KMS-11 (cell line): ENCODE data around the gene SLC30A1.

Experiments
- H2AFZ ChIP-seq: fragments of 200-600 bp; sonication (generic); 2 replicates; pipeline ENCODE4 v1.6.1; 2016; ENCODE audit warnings: antibody characterized with exemption, mixed run types, low read depth
- H3K27ac ChIP-seq: fragments of 200-600 bp; sonication (generic); 2 replicates; pipeline ENCODE4 v1.6.1; 2016; ENCODE audit warnings: mild to moderate bottlenecking, mixed run types
- H3K27me3 ChIP-seq: fragments of 200-600 bp; sonication (generic); 2 replicates; pipeline ENCODE4 v1.6.1; 2017; ENCODE audit warnings: mild to moderate bottlenecking, low read depth, mixed run types, moderate library complexity; ENCODE audit not compliant: insufficient read depth
- H3K36me3 ChIP-seq: fragments of 200-600 bp; sonication (generic); 2 replicates; pipeline ENCODE4 v1.6.1; 2017; ENCODE audit warnings: mild to moderate bottlenecking, mixed run types; ENCODE audit not compliant: insufficient read depth
- H3K4me1 ChIP-seq: fragments of 200-600 bp; sonication (generic); 2 replicates; pipeline ENCODE4 v1.6.1; 2016; ENCODE audit warnings: mild to moderate bottlenecking, low read depth, mixed run types; ENCODE audit not compliant: poor library complexity, severe bottlenecking
- H3K4me2 ChIP-seq: fragments of 200-600 bp; sonication (generic); 2 replicates; pipeline ENCODE4 v1.7.0; 2016; ENCODE audit warnings: mild to moderate bottlenecking, mixed run types
- H3K4me3 ChIP-seq: fragments of 200-600 bp; sonication (generic); IDR thresholded peaks from 2 replicates; pipeline ENCODE4 v1.6.1; 2017; ENCODE audit warnings: low read depth, low read length, mixed read lengths; ENCODE audit not compliant: insufficient read depth
- H3K79me2 ChIP-seq: fragments of 200-600 bp; sonication (generic); 2 replicates; pipeline ENCODE4 v1.6.1; 2016; ENCODE audit warnings: low read depth, mixed run types; ENCODE audit not compliant: insufficient read depth
- H3K9ac ChIP-seq: fragments of 200-600 bp; sonication (generic); 2 replicates; pipeline ENCODE4 v1.6.1; 2016; ENCODE audit warnings: mild to moderate bottlenecking, mixed run types
- H4K20me1 ChIP-seq: fragments of 200-600 bp; sonication (generic); 2 replicates; pipeline ENCODE4 v1.6.1; 2016; ENCODE audit warnings: mild to moderate bottlenecking, mixed run types; ENCODE audit not compliant: insufficient read depth
- TF ChIP-seq, protein P1 (sequence below): fragments of 200-600 bp; sonication (generic); conservative IDR thresholded peaks from 2 replicates; pipeline ENCODE4 v1.6.1; 2017; ENCODE audit warnings: low read depth, mild to moderate bottlenecking, antibody characterized with exemption, low read length, moderate library complexity, mixed read lengths

Gene SLC30A1

DNA sequence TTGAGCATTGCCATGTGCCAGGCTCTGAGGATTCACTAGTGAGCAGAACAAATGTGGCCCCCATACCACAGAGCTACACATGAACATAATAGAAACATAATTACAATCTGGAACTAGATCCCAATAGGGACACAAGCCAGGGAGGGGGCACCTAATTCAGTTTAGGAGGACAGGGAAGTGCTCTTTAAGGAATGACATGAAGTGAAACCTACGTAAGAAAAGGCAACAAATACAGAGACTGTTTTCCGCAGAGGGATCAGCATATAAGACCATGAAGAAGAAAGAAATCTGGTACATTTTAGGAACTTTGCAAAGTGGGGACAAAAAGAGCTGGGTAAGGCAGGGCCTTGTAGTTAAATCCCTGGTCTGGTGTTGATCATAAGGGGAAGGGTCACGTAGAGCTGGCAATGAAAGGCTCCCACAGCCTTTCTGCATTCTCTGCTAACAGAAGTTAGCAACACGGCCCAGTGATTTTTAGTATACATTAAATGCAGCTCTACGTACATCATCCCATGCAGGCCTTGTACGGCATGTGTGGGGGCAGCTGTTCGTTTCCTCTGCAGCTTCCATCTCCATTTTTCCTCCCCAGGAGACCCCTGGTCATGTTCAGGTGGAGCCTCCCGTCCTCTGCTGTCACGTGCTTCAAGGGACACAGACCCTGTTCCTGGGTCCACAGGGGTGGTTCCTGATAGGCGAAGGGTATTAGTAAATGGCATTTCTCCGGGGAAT lies 26.8 kb upstream of the SLC30A1 start:
- Histone ChIP-seq H3K4me3 (no peak overlapping the region), H3K27me3 (no peaks in the 10 kb centered on the region), H3K4me1 (no peaks in the 10 kb centered on the region), H3K4me2 (no peak overlapping the region), H3K9ac (no peak overlapping the region), H3K79me2 (no peaks in the 10 kb centered on the region), H4K20me1 (no peaks in the 10 kb centered on the region), H2AFZ (no peak overlapping the region), H3K36me3 (no peaks in the 10 kb centered on the region), H3K27ac (no peak overlapping the region)
- TF ChIP-seq, protein P1, sequence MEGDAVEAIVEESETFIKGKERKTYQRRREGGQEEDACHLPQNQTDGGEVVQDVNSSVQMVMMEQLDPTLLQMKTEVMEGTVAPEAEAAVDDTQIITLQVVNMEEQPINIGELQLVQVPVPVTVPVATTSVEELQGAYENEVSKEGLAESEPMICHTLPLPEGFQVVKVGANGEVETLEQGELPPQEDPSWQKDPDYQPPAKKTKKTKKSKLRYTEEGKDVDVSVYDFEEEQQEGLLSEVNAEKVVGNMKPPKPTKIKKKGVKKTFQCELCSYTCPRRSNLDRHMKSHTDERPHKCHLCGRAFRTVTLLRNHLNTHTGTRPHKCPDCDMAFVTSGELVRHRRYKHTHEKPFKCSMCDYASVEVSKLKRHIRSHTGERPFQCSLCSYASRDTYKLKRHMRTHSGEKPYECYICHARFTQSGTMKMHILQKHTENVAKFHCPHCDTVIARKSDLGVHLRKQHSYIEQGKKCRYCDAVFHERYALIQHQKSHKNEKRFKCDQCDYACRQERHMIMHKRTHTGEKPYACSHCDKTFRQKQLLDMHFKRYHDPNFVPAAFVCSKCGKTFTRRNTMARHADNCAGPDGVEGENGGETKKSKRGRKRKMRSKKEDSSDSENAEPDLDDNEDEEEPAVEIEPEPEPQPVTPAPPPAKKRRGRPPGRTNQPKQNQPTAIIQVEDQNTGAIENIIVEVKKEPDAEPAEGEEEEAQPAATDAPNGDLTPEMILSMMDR = no peak

DNA sequence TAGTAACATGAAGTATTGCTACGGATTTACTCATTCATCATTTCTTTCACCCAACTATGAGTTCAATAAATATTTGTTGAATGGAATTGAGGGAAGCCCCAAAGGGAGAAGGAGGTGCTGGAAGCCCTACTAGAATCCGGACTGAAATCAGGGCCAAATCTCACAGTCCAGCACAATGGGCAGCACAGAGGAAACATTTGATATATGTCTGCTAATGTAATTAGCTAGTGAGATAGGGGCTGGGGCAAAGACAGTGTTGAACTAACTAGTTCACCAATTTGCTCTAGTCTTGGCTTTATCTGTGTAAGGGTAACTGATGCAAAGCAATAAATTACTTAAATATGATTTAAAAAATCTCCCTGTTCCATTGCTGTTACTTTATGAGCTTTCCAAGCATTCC lies 26.1 kb upstream of the SLC30A1 start:
- TF ChIP-seq, protein P1 = no peak
- Histone ChIP-seq H3K4me2 (no peak overlapping the region), H4K20me1 (no peaks in the 10 kb centered on the region), H3K9ac (no peak overlapping the region), H3K4me1 (no peaks in the 10 kb centered on the region), H3K4me3 (no peak overlapping the region), H3K79me2 (no peaks in the 10 kb centered on the region), H2AFZ (no peak overlapping the region), H3K27ac (no peak overlapping the region), H3K27me3 (no peaks in the 10 kb centered on the region), H3K36me3 (no peaks in the 10 kb centered on the region)

DNA sequence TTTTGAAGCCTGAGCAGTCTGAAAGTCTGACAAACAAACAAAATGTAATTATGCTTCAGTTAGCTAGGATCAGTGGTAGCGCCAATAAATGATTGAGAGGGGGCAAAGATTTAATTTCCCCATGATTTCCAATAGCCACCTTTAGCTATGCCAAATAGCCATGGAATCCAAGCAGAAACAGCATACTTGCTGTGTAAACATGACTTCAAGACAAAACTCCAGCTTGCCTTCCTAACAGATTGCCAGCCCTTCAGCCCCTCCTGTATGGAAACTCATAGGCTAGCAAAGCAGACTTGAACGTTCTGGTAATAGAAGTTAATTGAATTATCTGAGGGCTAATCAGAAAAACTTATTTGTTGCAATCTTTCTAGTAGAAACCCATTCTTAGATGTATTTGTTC lies 25.6 kb upstream of the SLC30A1 start:
- no peak overlapping the region for H3K9ac ChIP-seq
- TF ChIP-seq, protein P1 = no peak
- H2AFZ ChIP-seq = no peak overlapping the region
- no peaks in the 10 kb centered on the region for H3K27me3 ChIP-seq
- no peak overlapping the region for H3K4me2 ChIP-seq
- no peaks in the 10 kb centered on the region for H3K36me3 ChIP-seq
- H3K4me3 ChIP-seq = no peak overlapping the region
- no peaks in the 10 kb centered on the region for H3K79me2 ChIP-seq
- H4K20me1 ChIP-seq = no peaks in the 10 kb centered on the region
- H3K4me1 ChIP-seq = no peaks in the 10 kb centered on the region
- H3K27ac ChIP-seq = no peak overlapping the region

DNA sequence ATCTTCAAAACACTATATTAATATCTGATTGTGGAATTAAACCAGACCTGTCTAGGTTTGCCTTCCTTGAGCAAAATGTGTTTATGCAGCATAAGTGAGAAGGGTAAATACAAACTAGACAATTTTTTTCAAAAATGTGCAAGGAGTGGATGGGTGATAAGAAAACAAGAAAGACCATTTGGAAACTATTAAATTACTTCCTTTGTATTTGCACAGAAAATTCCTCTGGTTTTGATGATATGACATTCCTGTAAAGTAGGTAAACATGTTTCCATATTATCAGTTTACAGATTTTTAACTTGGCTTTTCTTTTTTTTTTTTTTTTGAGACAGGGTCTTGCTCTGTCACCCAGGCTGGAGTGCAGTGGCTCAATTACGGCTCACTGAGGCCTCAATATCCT lies 24.8 kb upstream of the SLC30A1 start:
- Histone ChIP-seq H3K27me3 (no peaks in the 10 kb centered on the region), H3K27ac (no peak overlapping the region), H3K79me2 (no peaks in the 10 kb centered on the region), H3K4me1 (no peaks in the 10 kb centered on the region), H3K36me3 (no peaks in the 10 kb centered on the region), H3K4me2 (no peak overlapping the region), H3K4me3 (no peak overlapping the region), H2AFZ (no peak overlapping the region), H3K9ac (no peak overlapping the region), H4K20me1 (no peaks in the 10 kb centered on the region)
- TF ChIP-seq, protein P1 = no peak
